ENCODE measurements around the gene YPEL2. TPM values are rescaled to one million over a fixed set of nuclear protein-coding genes. Genes with fewer than 3 reads are reported as not detected.
A peak's percentile ranks its signal among the peaks of the same experiment; 100 is the strongest.

Gene YPEL2
- total and polyA plus RNA-seq, 4 donors, result 16.8 to 54.0 (median 30.7) TPM

GRCh38 chr17:59347975-59348391, 16.5 kb downstream of the YPEL2 start:
- intact Hi-C loops (cut with DNase I), result no loop called here
- ATAC-seq (ENCODE audit: low FRiP score), result peak; percentile 33
- no peaks in the 10 kb centered on the region for H3K9me3 ChIP-seq (ENCODE audit: control insufficient read depth, low read length)
- no peak for DNase-seq
- no peaks in the 10 kb centered on the region for H3K27me3 ChIP-seq (ENCODE audit: control insufficient read depth in 1 of 2, insufficient read depth in 2 of 2, low read length in 1 of 2)
- no peak overlapping the region for H3K4me3 ChIP-seq (ENCODE audit: low read length in 2 of 2)
- peaks cover 7 to 11% of the 10 kb centered on the region in 2 donors for H3K4me1 ChIP-seq (ENCODE audit: control insufficient read depth in 1 of 2, insufficient read depth in 2 of 2, low read length in 2 of 2)
- 23 to 30% methylated on average over 7 of the region's 7 CpGs for WGBS, 2 donors
- no peaks in the 10 kb centered on the region for H3K36me3 ChIP-seq (ENCODE audit: control insufficient read depth in 1 of 2, insufficient read depth in 2 of 2, low read length in 1 of 2)
- peak overlapping the region; percentile 64 to 67 for H3K27ac ChIP-seq (ENCODE audit: low read depth in 1 of 2, low read length in 2 of 2)

- intact Hi-C loops (cut with DNase I), result no loop called here
- Histone ChIP-seq H3K27ac (ENCODE audit: low read depth in 1 of 2, low read length in 2 of 2) (peak overlapping the region in 1 of 2 donors; percentile 42), H3K27me3 (ENCODE audit: control insufficient read depth in 1 of 2, insufficient read depth in 2 of 2, low read length in 1 of 2) (no peaks in the 10 kb centered on the region), H3K9me3 (ENCODE audit: control insufficient read depth, low read length) (no peaks in the 10 kb centered on the region), H3K4me1 (ENCODE audit: control insufficient read depth in 1 of 2, insufficient read depth in 2 of 2, low read length in 2 of 2) (peaks cover 11 to 14% of the 10 kb centered on the region in 2 donors), H3K4me3 (ENCODE audit: low read length in 2 of 2) (no peak overlapping the region), H3K36me3 (ENCODE audit: control insufficient read depth in 1 of 2, insufficient read depth in 2 of 2, low read length in 1 of 2) (no peaks in the 10 kb centered on the region)
- WGBS, 2 donors, result 43 to 48% methylated on average over 8 of the region's 8 CpGs
- no peak for ATAC-seq (ENCODE audit: low FRiP score)
- DNase-seq, result no peak
These were observed 17.7 kb downstream of the YPEL2 start for GRCh38 chr17:59349178-59349577.

- 76 to 79% methylated on average over 16 of the region's 16 CpGs for WGBS, 2 donors
- Histone ChIP-seq H3K4me3 (ENCODE audit: low read length in 2 of 2) (no peak overlapping the region), H3K36me3 (ENCODE audit: control insufficient read depth in 1 of 2, insufficient read depth in 2 of 2, low read length in 1 of 2) (no peaks in the 10 kb centered on the region), H3K27ac (ENCODE audit: low read depth in 1 of 2, low read length in 2 of 2) (peak overlapping the region in 1 of 2 donors; percentile 61), H3K4me1 (ENCODE audit: control insufficient read depth in 1 of 2, insufficient read depth in 2 of 2, low read length in 2 of 2) (peaks cover 11 to 28% of the 10 kb centered on the region in 2 donors), H3K9me3 (ENCODE audit: control insufficient read depth, low read length) (no peaks in the 10 kb centered on the region), H3K27me3 (ENCODE audit: control insufficient read depth in 1 of 2, insufficient read depth in 2 of 2, low read length in 1 of 2) (no peaks in the 10 kb centered on the region)
- ATAC-seq (ENCODE audit: low FRiP score), result no peak
- intact Hi-C loops (cut with DNase I), result no loop called here
- no peak for DNase-seq
These were observed 21.8 kb downstream of the YPEL2 start for GRCh38 chr17:59353106-59353854.

- Histone ChIP-seq H3K4me1 (ENCODE audit: control insufficient read depth in 1 of 2, insufficient read depth in 2 of 2, low read length in 2 of 2) (peaks cover 12 to 27% of the 10 kb centered on the region in 2 donors), H3K27ac (ENCODE audit: low read depth in 1 of 2, low read length in 2 of 2) (peak overlapping the region; percentile 69 to 74), H3K36me3 (ENCODE audit: control insufficient read depth in 1 of 2, insufficient read depth in 2 of 2, low read length in 1 of 2) (no peaks in the 10 kb centered on the region), H3K9me3 (ENCODE audit: control insufficient read depth, low read length) (no peaks in the 10 kb centered on the region), H3K27me3 (ENCODE audit: control insufficient read depth in 1 of 2, insufficient read depth in 2 of 2, low read length in 1 of 2) (no peaks in the 10 kb centered on the region), H3K4me3 (ENCODE audit: low read length in 2 of 2) (no peak overlapping the region)
- intact Hi-C loops (cut with DNase I), result no loop called here
- ATAC-seq (ENCODE audit: low FRiP score), result no peak
- no peak for DNase-seq
- 33 to 37% methylated on average over 9 of the region's 9 CpGs for WGBS, 2 donors
These were observed 22.7 kb downstream of the YPEL2 start for GRCh38 chr17:59353936-59354755.

GRCh38 chr17:59355030-59355701, 23.7 kb downstream of the YPEL2 start:
- Histone ChIP-seq H3K4me1 (ENCODE audit: control insufficient read depth in 1 of 2, insufficient read depth in 2 of 2, low read length in 2 of 2) (peaks cover 12 to 27% of the 10 kb centered on the region in 2 donors), H3K4me3 (ENCODE audit: low read length in 2 of 2) (no peak overlapping the region), H3K27me3 (ENCODE audit: control insufficient read depth in 1 of 2, insufficient read depth in 2 of 2, low read length in 1 of 2) (no peaks in the 10 kb centered on the region), H3K27ac (ENCODE audit: low read depth in 1 of 2, low read length in 2 of 2) (peak overlapping the region; percentile 71 to 83), H3K9me3 (ENCODE audit: control insufficient read depth, low read length) (no peaks in the 10 kb centered on the region), H3K36me3 (ENCODE audit: control insufficient read depth in 1 of 2, insufficient read depth in 2 of 2, low read length in 1 of 2) (no peaks in the 10 kb centered on the region)
- DNase-seq (no peak), ATAC-seq (ENCODE audit: low FRiP score) (no peak)
- 36 to 45% methylated on average over 4 of the region's 4 CpGs for WGBS, 2 donors
- intact Hi-C loops (cut with DNase I), result no loop called here

GRCh38 chr17:59355702-59356325, 24.4 kb downstream of the YPEL2 start:
- H3K27ac ChIP-seq (ENCODE audit: low read depth in 1 of 2, low read length in 2 of 2), result peak overlapping the region; percentile 71 to 83
- WGBS, 2 donors, result 11 to 15% methylated on average over 4 of the region's 4 CpGs

GRCh38 chr17:59356543-59357218, 25.2 kb downstream of the YPEL2 start:
- 29 to 36% methylated on average over 2 of the region's 2 CpGs for WGBS, 2 donors
- peak overlapping the region; percentile 14 to 89 for H3K27ac ChIP-seq (ENCODE audit: low read depth in 1 of 2, low read length in 2 of 2)
- ATAC-seq (ENCODE audit: low FRiP score), result no peak

More at GRCh38 chr17:59355702-59356325, 24.4 kb downstream of the YPEL2 start:
- intact Hi-C loops (cut with DNase I), result no loop called here
- H3K9me3 ChIP-seq (ENCODE audit: control insufficient read depth, low read length), result no peaks in the 10 kb centered on the region
- ATAC-seq (ENCODE audit: low FRiP score) (no peak), DNase-seq (no peak)
- no peaks in the 10 kb centered on the region for H3K27me3 ChIP-seq (ENCODE audit: control insufficient read depth in 1 of 2, insufficient read depth in 2 of 2, low read length in 1 of 2)
- H3K36me3 ChIP-seq (ENCODE audit: control insufficient read depth in 1 of 2, insufficient read depth in 2 of 2, low read length in 1 of 2), result no peaks in the 10 kb centered on the region
- H3K4me1 ChIP-seq (ENCODE audit: control insufficient read depth in 1 of 2, insufficient read depth in 2 of 2, low read length in 2 of 2), result peaks cover 12 to 28% of the 10 kb centered on the region in 2 donors
- H3K4me3 ChIP-seq (ENCODE audit: low read length in 2 of 2), result no peak overlapping the region

GRCh38 chr17:59357219-59357697, 25.8 kb downstream of the YPEL2 start:
- no peak for DNase-seq
- Histone ChIP-seq H3K4me3 (ENCODE audit: low read length in 2 of 2) (no peak overlapping the region), H3K9me3 (ENCODE audit: control insufficient read depth, low read length) (no peaks in the 10 kb centered on the region), H3K4me1 (ENCODE audit: control insufficient read depth in 1 of 2, insufficient read depth in 2 of 2, low read length in 2 of 2) (peaks cover 20 to 35% of the 10 kb centered on the region in 2 donors), H3K27ac (ENCODE audit: low read depth in 1 of 2, low read length in 2 of 2) (peak overlapping the region; percentile 79 to 96), H3K27me3 (ENCODE audit: control insufficient read depth in 1 of 2, insufficient read depth in 2 of 2, low read length in 1 of 2) (no peaks in the 10 kb centered on the region), H3K36me3 (ENCODE audit: control insufficient read depth in 1 of 2, insufficient read depth in 2 of 2, low read length in 1 of 2) (no peaks in the 10 kb centered on the region)
- intact Hi-C loops (cut with DNase I), result no loop called here
- no peak for ATAC-seq (ENCODE audit: low FRiP score)

More at GRCh38 chr17:59356543-59357218, 25.2 kb downstream of the YPEL2 start:
- H3K4me1 ChIP-seq (ENCODE audit: control insufficient read depth in 1 of 2, insufficient read depth in 2 of 2, low read length in 2 of 2), result peaks cover 16 to 35% of the 10 kb centered on the region in 2 donors
- no peaks in the 10 kb centered on the region for H3K27me3 ChIP-seq (ENCODE audit: control insufficient read depth in 1 of 2, insufficient read depth in 2 of 2, low read length in 1 of 2)
- no peaks in the 10 kb centered on the region for H3K36me3 ChIP-seq (ENCODE audit: control insufficient read depth in 1 of 2, insufficient read depth in 2 of 2, low read length in 1 of 2)
- H3K4me3 ChIP-seq (ENCODE audit: low read length in 2 of 2), result no peak overlapping the region
- H3K9me3 ChIP-seq (ENCODE audit: control insufficient read depth, low read length), result no peaks in the 10 kb centered on the region
- intact Hi-C loops (cut with DNase I), result no loop called here
- no peak for DNase-seq

Measured in aorta (tissue), 5 donors.